ENCODE measurements around the gene RPL22L1.

Gene RPL22L1

GRCh38 chr3:170869645-170870593 lies at the start of gene RPL22L1:
RPL22L1 (minus strand) TSS chr3:170870195; CDS start chr3:170870167, 28 bp downstream.
- TF ChIP-seq CTCF (IDR thresholded peaks at IDR 0.05): no peak
- H3K27ac ChIP-seq: peak within 1 kb of the TSS; percentile 82 to 84
- peaks cover 0 to 28% (median 8%) of the 10 kb centered on the region in 4 donors for H3K4me1 ChIP-seq
- peak within 1 kb of the TSS; percentile 70 to 76 for H3K4me3 ChIP-seq
- H3K36me3 ChIP-seq: peaks cover 24 to 29% (median 28%) of the 10 kb centered on the region in 3 donors
- intact Hi-C loops (cut with DNase I; ENCODE audit: low total_unique reads): loop anchor here (2.0 kb wide), 1 partner anchor 39 kb away; the partner anchor contains the start of gene EIF5A2
- peak; percentile 93 to 96 for DNase-seq
- H3K9me3 ChIP-seq: peaks cover 0 to under 1% (median 0%) of the 10 kb centered on the region in 3 donors
- no peaks in the 10 kb centered on the region for H3K27me3 ChIP-seq

GRCh38 chr3:170918715-170919114 lies 48.7 kb upstream of the RPL22L1 start:
- intact Hi-C loops (cut with DNase I; ENCODE audit: low total_unique reads): no loop called here
- no peak overlapping the region for H3K27ac ChIP-seq

GRCh38 chr3:170914690-170915089 lies 44.7 kb upstream of the RPL22L1 start:
- Histone ChIP-seq H3K9me3 (peaks cover 0 to 14% (median 8%) of the 10 kb centered on the region in 3 donors), H3K27me3 (no peaks in the 10 kb centered on the region), H3K27ac (no peak overlapping the region), H3K4me3 (no peak overlapping the region), H3K36me3 (no peaks in the 10 kb centered on the region), H3K4me1 (no peaks in the 10 kb centered on the region)
- TF ChIP-seq CTCF (IDR thresholded peaks at IDR 0.05): no peak
- intact Hi-C loops (cut with DNase I; ENCODE audit: low total_unique reads): no loop called here
- no peak for DNase-seq

More at GRCh38 chr3:170918715-170919114, 48.7 kb upstream of the RPL22L1 start:
- Histone ChIP-seq H3K4me1 (no peaks in the 10 kb centered on the region), H3K4me3 (no peak overlapping the region), H3K36me3 (no peaks in the 10 kb centered on the region), H3K27me3 (no peaks in the 10 kb centered on the region), H3K9me3 (peaks cover 0 to 17% (median 0%) of the 10 kb centered on the region in 3 donors)
- no peak for DNase-seq
- no peak for TF ChIP-seq CTCF (IDR thresholded peaks at IDR 0.05)

- no peak for TF ChIP-seq CTCF (IDR thresholded peaks at IDR 0.05)
- no peak for DNase-seq
- no peaks in the 10 kb centered on the region for H3K36me3 ChIP-seq
- peaks cover 0 to 14% (median 8%) of the 10 kb centered on the region in 3 donors for H3K9me3 ChIP-seq
- H3K4me1 ChIP-seq: peaks cover 0 to under 1% (median 0%) of the 10 kb centered on the region in 4 donors
- H3K4me3 ChIP-seq: no peak overlapping the region
- H3K27ac ChIP-seq: no peak overlapping the region
- intact Hi-C loops (cut with DNase I; ENCODE audit: low total_unique reads): no loop called here
- H3K27me3 ChIP-seq: no peaks in the 10 kb centered on the region
These were observed 44.2 kb upstream of the RPL22L1 start for GRCh38 chr3:170914212-170914611.

- Histone ChIP-seq H3K4me1 (peaks cover 0 to 20% (median 10%) of the 10 kb centered on the region in 4 donors), H3K9me3 (peaks cover 0 to 8% (median 7%) of the 10 kb centered on the region in 3 donors), H3K4me3 (no peak overlapping the region), H3K36me3 (no peaks in the 10 kb centered on the region), H3K27ac (no peak overlapping the region), H3K27me3 (no peaks in the 10 kb centered on the region)
- intact Hi-C loops (cut with DNase I; ENCODE audit: low total_unique reads): no loop called here
- TF ChIP-seq CTCF (IDR thresholded peaks at IDR 0.05): no peak
- DNase-seq: no peak
These were observed 41.1 kb upstream of the RPL22L1 start for GRCh38 chr3:170911051-170911450.

Measured in tibial artery (tissue), 4 donors.